CD1c-positive myeloid dendritic cell (primary cell): ENCODE results near the gene TRIP13.
"Not testable (repeated sequence)": the region's sequence is repeated elsewhere in the genome, so short reads cannot be mapped to it uniquely, and the experiment has no call there.

Experiments used
- DNase-seq: peaks from one replicate; pipeline ENCODE4 v3.0.0-alpha.2; 2016; ENCODE audit errors: extremely low spot score

The TRIP13 gene

DNA sequence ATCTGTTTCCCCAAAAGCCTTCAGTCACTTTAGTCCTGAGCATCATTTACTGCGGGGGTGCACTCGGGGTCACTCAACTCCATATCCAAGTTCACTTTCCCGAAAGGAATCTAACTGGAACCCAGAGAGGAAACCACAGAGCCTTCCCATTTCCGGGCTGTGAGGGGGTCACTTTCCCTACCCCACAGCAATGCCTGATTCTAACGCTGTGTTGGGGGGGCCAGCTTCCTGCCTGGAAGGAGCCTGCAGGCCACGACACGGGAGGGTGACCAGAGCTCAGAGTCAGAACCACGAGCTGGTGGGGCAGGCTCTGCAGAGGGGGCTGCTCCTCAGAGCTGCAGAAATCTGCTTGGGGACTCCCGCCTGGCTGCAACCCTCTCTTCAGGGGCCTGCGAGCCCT lies 20.4 kb upstream of the TRIP13 start:
- no peak for DNase-seq

DNA sequence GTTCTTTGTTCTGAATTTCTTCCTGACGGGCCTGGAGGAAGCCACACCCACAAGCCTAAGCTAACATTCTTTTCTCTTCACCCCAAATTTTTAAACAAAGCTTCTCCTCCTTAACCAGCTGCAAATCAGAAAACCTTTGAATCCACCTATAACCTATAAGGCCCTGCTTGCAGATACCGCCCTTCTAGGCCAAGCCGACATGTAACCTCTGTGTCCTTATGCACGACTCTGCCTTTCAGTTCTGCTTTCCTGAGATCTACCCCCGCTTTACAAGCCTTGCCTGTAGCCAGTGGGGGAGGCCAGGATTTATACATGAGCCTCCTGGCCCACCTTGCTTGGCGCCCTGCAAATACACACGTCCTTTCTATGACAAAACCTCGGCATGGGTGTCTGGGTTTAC lies 19.4 kb upstream of the TRIP13 start:
- DNase-seq = peak; percentile 40

DNA sequence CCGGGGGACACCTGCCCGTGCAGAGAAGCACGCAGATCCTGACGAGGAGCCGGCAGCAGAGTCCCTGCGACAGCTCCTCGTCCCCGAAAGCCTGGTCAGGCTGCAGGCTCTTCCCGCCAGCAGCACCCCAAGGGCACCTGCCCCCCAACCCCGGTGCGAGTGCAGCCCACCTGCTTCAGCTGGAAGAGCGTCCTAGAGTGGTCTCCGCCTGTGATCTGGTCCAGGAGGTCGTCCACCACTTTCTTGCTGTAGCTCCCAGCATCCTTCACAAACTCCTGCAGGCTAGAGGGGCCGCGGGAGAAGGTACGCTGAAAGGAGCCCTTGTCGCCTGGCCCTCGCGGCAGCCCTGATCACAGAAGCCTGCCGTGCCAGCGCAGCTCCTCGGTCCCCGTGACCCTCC lies 16.8 kb upstream of the TRIP13 start:
- no peak for DNase-seq

DNA sequence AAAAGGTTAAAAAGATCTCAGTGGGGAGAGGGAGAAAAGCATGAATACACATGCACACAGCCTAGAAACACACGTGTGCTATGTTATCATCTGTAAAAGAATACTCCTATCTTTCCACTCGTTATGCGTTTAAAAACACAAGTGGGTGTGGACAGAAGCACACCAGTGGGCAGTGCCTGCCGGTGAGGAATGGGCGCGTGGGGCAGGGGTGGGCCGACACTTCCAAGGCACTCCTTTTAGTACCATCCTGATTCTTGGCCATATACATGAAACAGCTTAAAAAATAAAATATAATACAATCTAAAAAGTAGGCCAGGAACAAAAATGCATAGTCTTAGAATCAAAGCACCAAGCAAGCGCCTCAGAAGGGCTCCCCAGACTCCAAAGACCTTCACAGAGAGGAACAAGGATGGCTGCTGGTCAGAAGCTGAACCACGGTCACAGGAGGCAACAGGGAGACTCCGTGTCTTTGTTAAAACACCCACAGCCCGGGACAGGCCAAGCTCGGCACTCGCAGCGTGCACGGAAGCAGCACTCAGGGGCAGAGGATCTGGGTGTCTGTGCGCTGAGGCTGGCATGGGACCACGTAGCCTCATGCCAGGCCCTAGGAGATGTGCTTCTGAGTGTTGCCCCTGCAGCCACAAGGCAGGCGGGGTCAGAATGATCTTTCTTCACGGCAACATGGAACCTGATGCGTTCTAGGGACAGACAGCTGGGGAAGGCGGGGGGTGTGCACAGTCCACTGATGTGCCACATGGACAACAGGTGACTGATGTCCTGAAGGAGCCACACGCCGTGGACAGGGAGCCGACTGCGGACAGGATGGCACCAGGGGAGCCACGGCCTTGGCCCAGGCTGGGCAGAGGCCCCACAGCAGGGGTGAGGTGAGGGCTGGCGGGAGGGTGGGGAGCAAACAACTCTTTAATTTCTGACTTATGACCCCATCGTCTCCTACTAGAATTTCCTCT lies 16.0 kb upstream of the TRIP13 start:
- no peak for DNase-seq

DNA sequence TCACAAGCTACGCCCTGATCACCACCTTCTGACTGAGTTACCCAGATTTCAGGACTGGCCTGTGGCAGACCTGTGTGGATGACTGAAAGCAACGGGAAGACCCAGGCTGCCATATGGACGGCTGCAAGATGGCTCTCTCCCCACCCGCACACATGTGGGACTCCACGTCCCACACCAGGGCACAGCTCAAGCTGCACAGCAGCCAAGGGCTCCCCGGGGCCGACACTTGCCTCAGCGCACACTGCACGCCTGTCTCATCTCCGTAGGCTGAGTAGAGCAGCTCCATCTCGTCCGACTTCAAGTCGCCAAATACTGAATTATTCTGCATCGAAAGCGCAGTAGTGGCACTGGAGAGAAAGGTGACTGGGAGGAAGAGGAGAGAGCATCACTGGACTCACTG lies 14.6 kb upstream of the TRIP13 start:
- DNase-seq = no peak

DNA sequence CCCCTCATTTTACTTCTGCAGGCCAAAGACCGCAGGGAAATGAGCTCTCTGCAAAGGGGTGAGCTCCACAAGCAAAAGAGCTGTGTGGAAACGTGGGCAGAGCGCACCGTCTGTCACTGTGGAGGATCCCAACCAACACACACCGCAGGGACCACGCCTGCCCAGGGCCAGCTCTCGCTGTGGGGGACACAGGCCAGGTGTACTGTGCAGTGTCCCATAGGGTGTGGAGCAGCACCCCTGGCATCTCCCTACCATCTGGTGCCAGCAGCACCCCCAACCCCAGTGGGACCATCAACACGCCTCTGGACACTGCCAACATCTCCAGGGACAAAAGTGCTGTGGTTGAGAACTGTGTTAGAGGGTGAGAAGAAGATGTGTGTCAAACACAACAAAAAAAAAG lies 14.0 kb upstream of the TRIP13 start:
- not testable (repeated sequence) for DNase-seq

DNA sequence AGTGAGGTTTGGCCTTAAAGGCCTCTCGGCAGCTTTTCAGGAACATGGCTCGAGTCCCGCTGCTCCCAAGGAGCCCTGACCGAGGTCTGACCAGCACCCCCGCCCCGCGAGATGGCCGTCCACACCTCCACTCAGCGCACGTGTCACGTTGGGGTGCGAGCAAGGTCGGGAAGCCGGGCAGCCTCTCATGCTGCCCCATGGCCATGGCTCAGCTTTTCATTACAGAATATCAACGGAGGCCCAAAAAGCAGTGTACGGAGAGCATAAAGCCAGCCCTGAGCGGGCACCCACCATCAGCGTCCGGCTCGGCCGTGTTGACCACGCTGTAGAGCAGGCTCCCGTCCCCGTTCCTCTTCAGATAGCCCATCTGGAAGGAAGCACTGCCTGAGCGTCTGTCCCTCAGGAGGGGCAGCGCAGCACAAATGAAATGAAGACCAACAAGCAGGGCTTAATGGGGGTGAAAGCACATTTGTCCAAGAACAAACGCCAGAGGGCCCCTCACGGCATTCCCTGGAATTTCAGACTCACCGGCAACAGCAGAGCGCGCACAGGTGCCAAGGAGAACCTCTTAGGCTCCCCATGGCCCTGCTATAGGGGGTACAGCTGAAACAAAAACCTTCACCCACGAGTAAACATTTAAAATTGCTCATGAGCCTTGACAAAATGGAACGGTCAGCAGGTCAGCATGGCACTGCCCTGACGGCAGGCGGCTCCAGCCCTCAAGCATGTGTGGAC lies 11.7 kb upstream of the TRIP13 start:
- no peak for DNase-seq

DNA sequence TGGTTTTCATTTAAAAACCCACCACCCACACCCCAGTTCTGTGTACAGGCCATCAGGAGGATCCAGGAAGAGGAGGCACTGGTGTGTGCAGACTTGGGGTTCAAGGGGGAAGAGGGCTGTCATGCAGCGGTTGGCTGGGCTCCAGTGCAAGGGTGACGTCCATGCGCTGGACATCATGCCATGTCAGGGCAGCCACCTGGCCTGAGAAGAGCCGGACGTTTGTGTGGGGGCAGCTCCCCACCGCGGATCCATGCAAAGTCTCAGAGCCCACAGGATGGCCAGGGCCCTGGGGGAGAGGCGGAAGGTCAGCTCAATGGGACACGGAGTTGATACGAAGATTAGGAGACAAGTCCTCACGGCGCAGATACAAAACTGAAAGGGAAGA lies 11.1 kb upstream of the TRIP13 start:
- no peak for DNase-seq

DNA sequence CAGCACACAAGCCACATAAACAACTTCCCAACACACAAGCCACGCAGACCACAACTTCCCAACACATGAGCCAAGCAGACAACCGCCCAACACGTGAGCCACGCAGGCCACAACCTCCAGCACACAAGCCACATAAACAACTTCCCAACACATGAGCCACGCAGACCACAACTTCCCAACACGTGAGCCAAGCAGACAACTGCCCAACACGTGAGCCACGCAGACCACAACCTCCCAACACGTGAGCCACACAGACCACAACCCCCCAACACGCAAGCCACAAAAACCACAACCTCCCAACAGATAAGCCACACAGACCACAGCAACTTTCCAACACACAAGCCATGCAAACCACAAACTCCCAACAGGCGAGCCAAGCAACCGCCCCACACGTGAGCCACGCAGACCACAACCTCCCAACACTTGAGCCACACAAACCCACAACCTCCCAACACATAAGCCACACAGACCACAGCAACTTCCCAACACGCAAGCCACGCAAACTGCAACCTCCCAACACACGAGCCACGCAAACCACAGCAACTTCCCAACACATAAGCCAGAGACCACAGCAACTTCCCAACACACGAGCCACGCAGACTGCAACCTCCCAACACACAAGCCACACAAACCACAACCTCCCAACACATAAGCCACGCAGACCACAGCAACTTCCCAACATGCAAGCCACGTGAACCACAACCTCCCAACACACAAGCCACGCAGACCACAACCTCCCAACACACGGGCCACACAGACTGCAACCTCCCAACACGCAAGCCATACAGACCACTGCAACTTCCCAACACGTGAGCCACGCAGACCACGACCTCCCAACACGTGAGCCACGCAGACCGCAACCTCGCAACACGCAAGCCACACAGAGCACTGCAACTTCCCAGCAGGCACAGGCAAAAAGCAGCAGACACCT lies 10.2 kb upstream of the TRIP13 start:
- DNase-seq = no peak

DNA sequence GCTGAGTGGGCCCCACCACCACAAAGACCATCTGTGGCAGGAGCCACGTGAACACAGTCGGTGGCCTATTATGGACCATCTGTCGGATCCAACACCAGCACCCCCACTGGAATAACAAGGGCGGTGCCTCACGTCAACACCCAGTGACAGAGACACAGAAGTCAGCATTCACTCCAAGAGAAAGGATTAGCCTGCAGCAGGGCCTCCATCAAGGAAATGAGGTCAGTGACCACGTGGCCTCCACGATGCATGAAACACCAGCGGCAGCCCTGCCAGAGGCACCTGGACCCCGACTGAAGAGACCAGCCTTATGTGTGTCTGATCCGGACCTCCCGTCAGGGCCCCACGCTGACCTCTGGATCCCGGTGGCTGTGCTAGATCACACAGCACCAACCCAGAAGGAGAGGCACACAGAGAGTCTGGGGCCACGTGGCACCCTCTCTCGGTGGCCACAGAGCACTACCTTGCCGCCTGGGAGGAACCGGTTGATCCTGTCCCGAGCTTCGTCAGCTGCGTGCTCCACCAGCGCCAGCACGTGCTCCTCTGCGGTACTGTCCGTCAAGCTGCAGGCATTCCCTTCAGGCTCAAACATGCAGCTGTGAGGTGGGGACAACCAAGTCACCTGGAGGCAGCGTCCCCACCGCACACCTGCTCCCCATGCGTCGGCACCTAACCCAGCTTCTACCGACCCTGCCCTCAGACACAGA lies 9.1 kb upstream of the TRIP13 start:
- no peak for DNase-seq

DNA sequence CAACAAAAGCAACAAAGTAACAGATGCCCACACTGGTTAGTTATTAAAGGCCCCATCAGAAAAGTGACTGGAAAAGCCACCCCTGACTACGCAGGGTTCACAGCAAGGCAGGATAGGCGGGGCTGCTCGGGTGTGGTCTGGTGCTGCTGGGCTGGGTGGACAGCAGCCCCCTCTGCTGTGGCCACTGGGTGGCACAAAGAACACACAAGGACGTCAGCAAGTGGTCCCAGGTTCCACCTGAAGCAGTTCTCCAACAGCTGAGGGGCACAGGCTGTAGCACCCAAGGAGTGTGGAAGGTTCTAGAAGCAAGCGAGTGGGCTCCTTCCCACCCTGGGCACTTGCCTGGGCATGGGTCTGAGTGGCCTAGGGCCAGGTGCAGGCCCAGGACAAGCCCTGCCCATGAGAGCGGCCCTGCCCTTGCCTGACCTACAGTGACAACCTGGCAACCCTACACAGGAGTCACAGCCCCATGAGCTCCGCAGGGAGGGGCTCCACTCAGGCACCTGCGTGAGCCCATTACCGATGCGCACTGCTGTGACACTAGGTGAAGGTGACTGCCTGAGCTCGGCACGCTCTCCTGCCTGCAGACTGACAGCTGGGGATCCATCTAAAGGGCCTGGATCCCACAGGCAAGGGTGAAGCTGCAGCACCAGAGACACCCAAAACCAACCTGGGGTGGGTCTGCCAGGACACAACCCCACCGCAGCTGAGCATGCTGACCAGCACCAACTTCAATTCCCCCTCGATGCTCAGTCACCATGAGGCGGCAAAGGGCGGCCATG lies 8.1 kb upstream of the TRIP13 start:
- DNase-seq = no peak

DNA sequence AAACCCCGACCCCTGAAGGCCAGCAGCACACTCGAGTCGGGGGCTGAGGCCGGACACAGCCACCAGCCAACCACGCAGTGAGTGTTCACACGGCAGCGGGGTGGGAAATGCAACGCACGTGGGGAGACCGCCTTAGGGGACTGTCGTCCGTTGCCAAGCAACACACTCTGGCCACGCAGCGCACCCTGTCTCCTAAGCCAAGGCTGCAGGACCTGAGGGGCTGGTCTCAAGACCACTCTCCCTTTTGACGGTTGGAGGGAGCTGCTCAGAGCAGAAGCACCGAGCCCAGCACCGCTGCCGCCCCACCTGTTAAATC lies 7.6 kb upstream of the TRIP13 start:
- no peak for DNase-seq

DNA sequence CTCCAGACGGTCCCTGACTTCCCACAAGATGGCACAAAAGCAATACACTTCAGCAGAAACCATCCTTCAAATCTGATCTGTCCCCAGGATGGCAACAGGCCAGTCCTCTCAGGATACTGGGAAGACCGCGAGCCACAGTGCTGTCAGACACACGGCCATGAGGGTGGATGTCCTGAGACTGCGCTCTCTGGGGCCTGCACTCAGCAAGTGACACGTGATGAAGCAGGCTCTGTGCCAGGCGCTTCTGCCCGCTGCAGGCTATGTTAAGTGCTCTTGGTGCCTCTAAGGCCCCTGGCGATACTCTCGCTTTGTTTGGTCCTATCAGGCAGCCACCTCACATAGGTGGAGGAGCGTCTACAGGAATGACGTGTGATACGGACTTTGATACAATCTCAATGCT lies 7.2 kb upstream of the TRIP13 start:
- DNase-seq = no peak

DNA sequence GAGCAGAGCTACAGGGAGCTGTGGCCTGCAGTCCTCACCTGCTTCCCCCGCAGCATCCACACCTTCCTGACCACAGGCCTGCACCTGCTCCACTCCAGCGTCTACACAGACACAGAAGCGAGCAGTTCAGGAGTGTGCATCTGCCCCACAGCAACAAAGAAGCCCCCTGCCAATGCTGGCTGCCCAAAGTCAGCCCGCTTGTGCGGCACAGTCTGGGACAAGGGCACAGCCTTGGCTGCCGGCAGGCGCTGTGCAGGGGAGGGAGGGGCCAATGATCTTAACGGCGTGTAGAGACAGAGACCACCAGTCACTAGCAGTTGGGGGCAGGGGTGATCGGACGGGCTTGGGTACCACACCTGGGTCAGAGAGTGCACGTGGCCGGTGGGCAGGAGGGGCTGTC lies 6.6 kb upstream of the TRIP13 start:
- DNase-seq = no peak

DNA sequence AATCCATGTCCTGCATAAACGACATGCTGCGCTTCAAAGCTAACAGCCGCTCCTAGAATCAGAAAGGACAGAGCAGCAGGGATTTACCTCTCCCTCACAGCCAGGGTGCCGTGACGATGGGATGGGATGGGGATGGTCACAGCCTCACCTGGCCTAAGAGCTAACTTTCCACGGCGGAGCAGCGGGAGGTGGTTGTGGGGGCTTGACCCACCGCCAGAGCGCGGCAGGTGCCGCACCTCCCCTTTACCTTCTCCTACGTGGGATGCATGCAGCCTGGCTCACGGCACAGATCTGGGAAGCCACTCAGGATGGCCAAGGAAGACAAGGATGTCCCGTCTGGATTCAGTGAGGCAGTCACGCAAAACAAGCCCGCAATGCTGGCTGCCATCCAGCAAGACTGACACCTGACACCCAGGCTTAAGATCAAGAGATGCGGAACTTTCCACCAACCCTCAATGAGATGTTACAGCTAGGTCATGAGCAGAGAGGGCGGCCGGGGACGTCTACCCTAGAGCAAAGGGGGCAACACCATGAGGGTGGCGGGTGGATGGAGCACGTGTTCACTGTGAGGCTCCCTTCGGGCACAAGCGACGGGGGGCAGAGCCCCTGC lies 5.9 kb upstream of the TRIP13 start:
- no peak for DNase-seq

DNA sequence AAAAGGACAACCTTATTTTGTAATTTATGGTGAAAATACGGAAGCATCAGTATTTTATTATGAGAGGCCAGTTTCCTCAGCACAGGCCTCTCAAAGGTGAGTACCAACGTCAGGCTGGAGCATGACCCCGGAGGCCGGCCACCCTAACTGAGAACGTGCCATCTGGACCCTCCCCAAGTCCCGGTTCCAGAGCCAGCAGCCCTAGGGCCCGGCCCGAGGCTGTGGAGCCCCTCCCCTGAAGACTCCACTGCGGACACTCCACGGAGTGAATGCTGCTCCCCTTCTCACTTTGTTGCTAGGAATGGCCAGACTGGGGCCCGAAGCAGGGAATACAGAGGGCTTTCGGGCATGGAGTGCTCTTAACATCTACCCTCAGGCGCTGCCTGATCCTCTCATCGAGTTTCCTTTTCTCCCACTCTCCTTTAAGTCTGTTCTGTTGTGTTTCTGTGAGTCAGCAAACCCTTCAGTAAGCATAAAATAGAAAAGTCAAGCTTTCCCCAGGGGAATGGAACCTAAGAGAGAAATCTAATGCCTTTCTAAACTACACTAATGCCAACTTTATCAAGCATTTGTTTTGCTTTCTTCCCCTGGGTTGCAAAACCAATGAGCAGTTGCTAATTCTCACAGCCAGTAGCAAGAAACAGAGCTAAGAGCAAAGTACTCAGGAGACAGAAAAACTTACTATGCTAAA lies 4.6 kb upstream of the TRIP13 start:
- no peak for DNase-seq

DNA sequence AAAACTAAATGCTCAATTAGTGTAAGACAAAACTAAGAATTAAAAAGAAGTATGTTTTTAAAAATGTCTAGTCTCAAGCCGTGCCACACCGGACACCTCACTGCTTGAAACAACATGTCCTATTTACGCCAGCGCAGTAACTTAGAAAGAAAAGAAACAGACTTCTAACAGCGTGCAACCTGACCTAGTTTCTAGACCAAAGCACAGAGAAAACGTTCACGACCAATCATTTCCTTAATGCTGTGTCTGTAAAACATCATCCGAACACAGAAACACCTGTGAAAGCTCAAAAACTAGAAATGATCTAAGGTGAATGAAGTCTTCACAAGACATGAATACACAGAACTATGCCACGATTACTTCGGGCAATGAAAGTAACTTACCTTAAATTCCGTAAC lies 4.0 kb upstream of the TRIP13 start:
- no peak for DNase-seq

DNA sequence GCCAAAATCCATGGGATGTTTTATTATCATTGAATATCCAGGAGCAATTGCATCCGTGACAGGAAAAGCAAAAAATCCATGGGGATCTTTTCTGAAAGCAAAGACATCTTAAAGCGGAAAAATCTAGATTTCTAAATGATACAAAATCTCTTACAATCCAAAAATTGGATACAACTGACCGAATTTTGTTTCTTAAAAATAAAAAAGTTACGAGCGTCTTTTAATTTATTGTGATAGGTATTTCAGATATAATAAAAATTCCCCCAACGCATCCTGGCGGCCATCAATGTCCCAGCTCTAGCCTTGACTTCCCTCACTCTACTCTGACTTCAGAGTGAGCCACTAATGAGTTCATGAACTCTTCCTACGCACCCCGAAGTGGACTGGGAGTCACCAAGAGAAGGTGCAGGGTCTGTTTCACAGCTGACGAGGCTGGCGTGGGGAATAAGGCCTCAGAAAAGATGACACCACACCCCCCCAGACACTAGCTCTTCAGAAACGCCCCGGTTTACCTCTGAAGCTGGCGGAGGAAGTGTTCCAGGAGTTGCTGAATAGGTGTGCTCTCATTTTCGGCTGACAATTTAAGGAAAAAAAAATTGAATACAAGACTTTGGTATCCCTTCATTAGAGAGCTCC lies 3.5 kb upstream of the TRIP13 start:
- no peak for DNase-seq

DNA sequence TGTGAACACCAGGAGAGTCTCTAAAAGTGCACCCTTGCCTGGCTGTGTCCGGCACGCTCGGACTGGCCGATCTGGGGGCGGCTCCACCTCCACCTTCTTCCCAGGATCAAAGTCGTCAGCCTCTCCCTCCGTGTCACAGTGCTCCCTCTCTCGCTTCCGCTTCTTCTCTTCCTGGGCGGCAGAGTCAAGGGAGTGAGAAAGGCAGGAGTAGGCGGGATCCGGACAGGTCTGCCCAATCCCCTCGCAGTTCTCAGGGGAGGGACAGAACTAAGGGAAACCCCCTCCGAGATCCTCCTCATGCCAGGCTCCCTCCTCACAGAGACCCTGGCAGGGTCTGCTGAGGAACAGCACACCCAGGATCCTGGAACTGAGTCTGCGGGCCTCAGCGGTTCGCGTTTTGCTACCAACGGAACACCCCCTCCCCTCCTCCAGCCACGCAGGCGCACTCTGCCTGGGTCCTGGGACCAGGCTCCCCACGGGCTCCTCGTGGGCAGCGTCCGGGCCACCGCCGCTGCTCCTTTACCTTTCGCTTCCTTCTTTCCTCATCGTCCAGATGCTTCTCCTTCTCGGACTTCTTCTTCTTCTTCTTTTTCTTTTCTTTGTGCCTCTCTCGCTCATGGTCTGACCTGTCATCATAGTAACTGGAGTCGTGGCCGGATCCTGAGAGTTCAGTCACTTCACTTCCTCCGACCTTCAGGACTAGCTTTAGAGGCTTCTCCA lies 1.4 kb upstream of the TRIP13 start:
- DNase-seq = peak; percentile 41
